ENCODE data around the gene NAV2. TPM values are rescaled to one million over a fixed set of nuclear protein-coding genes. Genes with fewer than 3 reads are reported as not detected.

NAV2 gene
- total RNA-seq, 1 experiment from 2014 or later: 2.1 TPM

DNA sequence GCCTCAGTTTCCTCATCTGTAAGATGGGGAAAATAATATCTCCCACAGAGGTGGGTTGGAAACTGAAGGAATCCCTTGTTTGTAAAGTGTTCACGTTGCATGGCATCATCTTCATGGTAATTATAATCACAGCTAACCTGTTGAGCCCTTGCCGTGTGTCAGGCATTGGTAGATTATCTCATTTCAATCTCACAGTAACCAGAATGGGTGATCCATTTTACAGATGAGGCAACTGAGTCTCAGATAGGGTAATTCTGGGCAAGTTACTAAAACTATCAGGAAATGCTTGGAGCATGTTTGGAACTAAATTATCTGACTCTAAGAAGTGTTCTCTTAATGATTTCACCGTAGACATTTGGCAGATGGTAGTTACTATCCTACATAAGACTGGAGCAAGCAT, 109.4 kb downstream of the NAV2 start:
- Histone ChIP-seq H3K4me1 (ENCODE audit: control insufficient read depth in 1 of 2, insufficient read depth in 2 of 2, low read length in 2 of 2) (no peaks in the 10 kb centered on the region), H3K4me2 (ENCODE audit: low read length) (no peak overlapping the region), H3K79me2 (ENCODE audit: insufficient read depth, low read length) (no peaks in the 10 kb centered on the region), H3K27ac (ENCODE audit: low read depth, low read length) (no peak overlapping the region), H2AFZ (ENCODE audit: low read depth, low read length, poor library complexity, severe bottlenecking) (no peak overlapping the region), H3K27me3 (ENCODE audit: insufficient read depth, low read length) (peaks cover 23% of the 10 kb centered on the region), H3K9ac (ENCODE audit: low read length) (no peak overlapping the region), H3K9me3 (ENCODE audit: control insufficient read depth in 1 of 2, insufficient read depth in 1 of 2, low read depth in 1 of 2, low read length in 2 of 2) (no peaks in the 10 kb centered on the region), H3K36me3 (ENCODE audit: control insufficient read depth in 1 of 2, insufficient read depth in 2 of 2, low read length in 2 of 2) (no peaks in the 10 kb centered on the region), H4K20me1 (ENCODE audit: insufficient read depth) (no peaks in the 10 kb centered on the region), H3K4me3 (replicated peaks in 1 of 2; ENCODE audit: low read depth in 1 of 2, low read length in 2 of 2) (no peak overlapping the region), H3K9me2 (ENCODE audit: insufficient read depth) (no peaks in the 10 kb centered on the region)
- TF ChIP-seq POLR2A (IDR thresholded peaks at IDR 0.05; ENCODE audit: borderline replicate concordance, extremely low read depth, insufficient read depth, insufficient read length) (no peak), TCF7L2 (IDR thresholded peaks at IDR 0.05; ENCODE audit: borderline replicate concordance, extremely low read depth, insufficient read depth, insufficient read length) (no peak), SIN3A (IDR thresholded peaks at IDR 0.05; ENCODE audit: low read depth) (no peak), POLR2AphosphoS5 (IDR thresholded peaks at IDR 0.05; ENCODE audit: low read depth, low read length) (no peak), FOSL1 (IDR thresholded peaks at IDR 0.05; ENCODE audit: low read depth) (no peak), JUND (IDR thresholded peaks at IDR 0.05) (no peak), EZH2phosphoT487 (IDR thresholded peaks at IDR 0.05; ENCODE audit: borderline replicate concordance) (no peak), CBX3 (IDR thresholded peaks at IDR 0.05; ENCODE audit: low read depth) (no peak), RAD21 (IDR thresholded peaks at IDR 0.05; ENCODE audit: low read depth) (no peak)
- RAD21 ChIA-PET (ENCODE audit: low non-redundant PET in 1 of 2, low total read pairs in 2 of 2, uncharacterized antibody in 2 of 2, unreplicated experiment in 2 of 2): no interaction called here
- POLR2A ChIA-PET: no interaction called here
- no peak for ATAC-seq
- BruUV-seq (replicated peaks): no TSS peak
- CTCF ChIA-PET: no interaction called here
- intact Hi-C loops (cut with micrococcal nuclease): no loop called here
- DNase-seq (ENCODE audit: low read depth, low spot score): no peak

DNA sequence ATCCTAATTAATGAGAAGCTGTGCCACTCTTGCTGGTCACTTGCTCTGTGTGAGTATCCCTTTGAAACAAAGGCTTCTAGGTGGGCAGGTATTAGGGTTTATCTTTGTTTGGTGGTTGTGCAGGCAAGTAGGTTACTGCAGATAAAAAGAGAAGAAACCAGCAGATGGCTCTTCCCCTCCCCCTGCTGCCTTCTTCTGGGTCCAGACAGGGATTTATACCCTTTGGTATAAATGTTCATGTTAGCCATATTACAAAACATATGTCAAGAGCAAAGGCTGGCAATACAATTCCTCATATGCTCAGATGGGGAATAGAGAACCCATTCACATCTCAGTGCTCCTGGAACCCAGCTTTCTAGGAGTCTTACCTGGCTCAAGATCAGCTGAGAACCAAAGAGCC, 109.9 kb downstream of the NAV2 start:
- Histone ChIP-seq H3K79me2 (ENCODE audit: insufficient read depth, low read length) (no peaks in the 10 kb centered on the region), H2AFZ (ENCODE audit: low read depth, low read length, poor library complexity, severe bottlenecking) (no peak overlapping the region), H3K27ac (ENCODE audit: low read depth, low read length) (no peak overlapping the region), H3K9me2 (ENCODE audit: insufficient read depth) (no peaks in the 10 kb centered on the region), H3K4me3 (replicated peaks in 1 of 2; ENCODE audit: low read depth in 1 of 2, low read length in 2 of 2) (no peak overlapping the region), H3K9me3 (ENCODE audit: control insufficient read depth in 1 of 2, insufficient read depth in 1 of 2, low read depth in 1 of 2, low read length in 2 of 2) (no peaks in the 10 kb centered on the region), H3K4me1 (ENCODE audit: control insufficient read depth in 1 of 2, insufficient read depth in 2 of 2, low read length in 2 of 2) (no peaks in the 10 kb centered on the region), H3K9ac (ENCODE audit: low read length) (no peak overlapping the region), H3K36me3 (ENCODE audit: control insufficient read depth in 1 of 2, insufficient read depth in 2 of 2, low read length in 2 of 2) (no peaks in the 10 kb centered on the region), H3K27me3 (ENCODE audit: insufficient read depth, low read length) (peaks cover 23% of the 10 kb centered on the region), H3K4me2 (ENCODE audit: low read length) (no peak overlapping the region), H4K20me1 (ENCODE audit: insufficient read depth) (no peaks in the 10 kb centered on the region)
- no peak for ATAC-seq
- no peak for DNase-seq (ENCODE audit: low read depth, low spot score)
- TF ChIP-seq EZH2 (IDR thresholded peaks at IDR 0.05) (no peak), CBX3 (IDR thresholded peaks at IDR 0.05; ENCODE audit: low read depth) (no peak), JUND (IDR thresholded peaks at IDR 0.05) (no peak), EGR1 (IDR thresholded peaks at IDR 0.05; ENCODE audit: low read depth) (no peak), TCF7L2 (IDR thresholded peaks at IDR 0.05; ENCODE audit: borderline replicate concordance, extremely low read depth, insufficient read depth, insufficient read length) (no peak), SIN3A (IDR thresholded peaks at IDR 0.05; ENCODE audit: low read depth) (no peak), CEBPB (IDR thresholded peaks at IDR 0.05; ENCODE audit: low read depth) (no peak), EZH2phosphoT487 (IDR thresholded peaks at IDR 0.05; ENCODE audit: borderline replicate concordance) (no peak), SP1 (IDR thresholded peaks at IDR 0.05; ENCODE audit: low read depth) (no peak), POLR2A (IDR thresholded peaks at IDR 0.05; ENCODE audit: borderline replicate concordance, extremely low read depth, insufficient read depth, insufficient read length) (no peak), YY1 (IDR thresholded peaks at IDR 0.05; ENCODE audit: extremely low read depth, insufficient replicate concordance, low read depth, low read length) (no peak), SRF (IDR thresholded peaks at IDR 0.05; ENCODE audit: low read depth) (no peak), ZNF274 (IDR thresholded peaks at IDR 0.05; ENCODE audit: low read depth, low read length) (no peak), RAD21 (IDR thresholded peaks at IDR 0.05; ENCODE audit: low read depth) (no peak)
- TF ChIP-seq, protein P1, sequence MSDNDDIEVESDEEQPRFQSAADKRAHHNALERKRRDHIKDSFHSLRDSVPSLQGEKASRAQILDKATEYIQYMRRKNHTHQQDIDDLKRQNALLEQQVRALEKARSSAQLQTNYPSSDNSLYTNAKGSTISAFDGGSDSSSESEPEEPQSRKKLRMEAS (IDR thresholded peaks at IDR 0.05): no peak
- TF ChIP-seq, protein P2, sequence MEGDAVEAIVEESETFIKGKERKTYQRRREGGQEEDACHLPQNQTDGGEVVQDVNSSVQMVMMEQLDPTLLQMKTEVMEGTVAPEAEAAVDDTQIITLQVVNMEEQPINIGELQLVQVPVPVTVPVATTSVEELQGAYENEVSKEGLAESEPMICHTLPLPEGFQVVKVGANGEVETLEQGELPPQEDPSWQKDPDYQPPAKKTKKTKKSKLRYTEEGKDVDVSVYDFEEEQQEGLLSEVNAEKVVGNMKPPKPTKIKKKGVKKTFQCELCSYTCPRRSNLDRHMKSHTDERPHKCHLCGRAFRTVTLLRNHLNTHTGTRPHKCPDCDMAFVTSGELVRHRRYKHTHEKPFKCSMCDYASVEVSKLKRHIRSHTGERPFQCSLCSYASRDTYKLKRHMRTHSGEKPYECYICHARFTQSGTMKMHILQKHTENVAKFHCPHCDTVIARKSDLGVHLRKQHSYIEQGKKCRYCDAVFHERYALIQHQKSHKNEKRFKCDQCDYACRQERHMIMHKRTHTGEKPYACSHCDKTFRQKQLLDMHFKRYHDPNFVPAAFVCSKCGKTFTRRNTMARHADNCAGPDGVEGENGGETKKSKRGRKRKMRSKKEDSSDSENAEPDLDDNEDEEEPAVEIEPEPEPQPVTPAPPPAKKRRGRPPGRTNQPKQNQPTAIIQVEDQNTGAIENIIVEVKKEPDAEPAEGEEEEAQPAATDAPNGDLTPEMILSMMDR (IDR thresholded peaks at IDR 0.05 in 2 of 3, conservative IDR thresholded peaks at IDR 0.05 in 1 of 3; ENCODE audit: borderline replicate concordance in 1 of 3, insufficient read depth in 1 of 3, low read depth in 2 of 3, low read length in 2 of 3): no peak
- TF ChIP-seq, protein P3, sequence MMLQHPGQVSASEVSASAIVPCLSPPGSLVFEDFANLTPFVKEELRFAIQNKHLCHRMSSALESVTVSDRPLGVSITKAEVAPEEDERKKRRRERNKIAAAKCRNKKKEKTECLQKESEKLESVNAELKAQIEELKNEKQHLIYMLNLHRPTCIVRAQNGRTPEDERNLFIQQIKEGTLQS (IDR thresholded peaks at IDR 0.05): no peak
- ChIA-PET POLR2A (no interaction called here), RAD21 (ENCODE audit: low non-redundant PET in 1 of 2, low total read pairs in 2 of 2, uncharacterized antibody in 2 of 2, unreplicated experiment in 2 of 2) (no interaction called here), CTCF (no interaction called here)
- intact Hi-C loops (cut with micrococcal nuclease): no loop called here
- no TSS peak for BruUV-seq (replicated peaks)

Data from HCT116 (cell line).